HEK293T (cell line): ENCODE measurements around the gene EGLN2.
"Not testable (repeated sequence)": the region's sequence is repeated elsewhere in the genome, so short reads cannot be mapped to it uniquely, and the experiment has no call there.

Experiments
- CTCF ChIA-PET: fragments of 350-600 bp; formaldehyde crosslinking; extraction: SDS; loops from one replicate; lab custom pipeline; 2021; ENCODE audit warnings: antibody characterized with exemption, inconsistent platforms; lab: Yijun Ruan, JAX
- POLR2A ChIA-PET: fragments of 350-600 bp; formaldehyde crosslinking; extraction: SDS; loops from one replicate; lab custom pipeline; 2020; ENCODE audit warnings: antibody characterized with exemption, inconsistent platforms; lab: Yijun Ruan, JAX
- DNase-seq: peaks from one replicate; pipeline ENCODE4 v3.0.0; 2012; ENCODE audit warnings: mixed read lengths; ENCODE audit errors: extremely low spot score
- ARNT ChIP-seq: fragments of 450-650 bp; IDR thresholded peaks from 2 replicates; pipeline ENCODE4 v1.6.1; 2017; ENCODE audit warnings: mild to moderate bottlenecking
- BHLHE40 ChIP-seq: fragments of 450-650 bp; IDR thresholded peaks from 2 replicates; pipeline ENCODE4 v1.6.1; 2016; ENCODE audit warnings: mild to moderate bottlenecking, moderate library complexity, borderline replicate concordance
- CTBP1 ChIP-seq: fragments of 450-650 bp; IDR thresholded peaks from 2 replicates; pipeline ENCODE4 v1.6.1; 2016; ENCODE audit warnings: borderline replicate concordance
- ELF4 ChIP-seq: fragments of 450-650 bp; IDR thresholded peaks from 2 replicates; pipeline ENCODE4 v1.6.1; 2017; ENCODE audit warnings: antibody characterized with exemption
- FOXA1 ChIP-seq: fragments of 450-650 bp; IDR thresholded peaks from 2 replicates; pipeline ENCODE4 v1.6.1; 2016; ENCODE audit warnings: mild to moderate bottlenecking
- FOXK2 ChIP-seq: fragments of 450-650 bp; IDR thresholded peaks from 2 replicates; pipeline ENCODE4 v1.6.1; 2016; ENCODE audit warnings: mild to moderate bottlenecking
- FOXM1 ChIP-seq: fragments of 450-650 bp; IDR thresholded peaks from 2 replicates; pipeline ENCODE4 v1.6.1; 2017; ENCODE audit warnings: mild to moderate bottlenecking, borderline replicate concordance
- HDGF ChIP-seq: fragments of 450-650 bp; IDR thresholded peaks from 2 replicates; pipeline ENCODE4 v1.6.1; 2017; ENCODE audit warnings: antibody characterized with exemption, borderline replicate concordance
- L3MBTL2 ChIP-seq: fragments of 450-650 bp; conservative IDR thresholded peaks from 2 replicates; pipeline ENCODE4 v1.6.1; 2016; ENCODE audit warnings: mild to moderate bottlenecking
- LEF1 ChIP-seq: fragments of 450-650 bp; IDR thresholded peaks from 2 replicates; pipeline ENCODE4 v1.6.1; 2017; ENCODE audit warnings: mild to moderate bottlenecking, borderline replicate concordance
- NFRKB ChIP-seq: fragments of 450-650 bp; IDR thresholded peaks from 2 replicates; pipeline ENCODE4 v1.6.1; 2016; ENCODE audit warnings: mild to moderate bottlenecking, moderate library complexity
- SP1 ChIP-seq: fragments of 450-650 bp; IDR thresholded peaks from 2 replicates; pipeline ENCODE4 v1.6.1; 2017
- SUZ12 ChIP-seq: fragments of 450-650 bp; IDR thresholded peaks from 2 replicates; pipeline ENCODE4 v1.6.1; 2016; ENCODE audit warnings: mild to moderate bottlenecking
- TARDBP ChIP-seq: fragments of 450-650 bp; IDR thresholded peaks from 2 replicates; pipeline ENCODE4 v1.6.1; 2016
- ZNF384 ChIP-seq: fragments of 450-650 bp; IDR thresholded peaks from 2 replicates; pipeline ENCODE4 v1.6.1; 2016
- TF ChIP-seq, protein P1 (sequence below): fragments of 450-650 bp; IDR thresholded peaks from 2 replicates; pipeline ENCODE4 v1.6.1; 2016

The EGLN2 gene

GRCh38 chr19:40771101-40771862, 27.7 kb upstream of the EGLN2 start:
- TF ChIP-seq, protein P1, sequence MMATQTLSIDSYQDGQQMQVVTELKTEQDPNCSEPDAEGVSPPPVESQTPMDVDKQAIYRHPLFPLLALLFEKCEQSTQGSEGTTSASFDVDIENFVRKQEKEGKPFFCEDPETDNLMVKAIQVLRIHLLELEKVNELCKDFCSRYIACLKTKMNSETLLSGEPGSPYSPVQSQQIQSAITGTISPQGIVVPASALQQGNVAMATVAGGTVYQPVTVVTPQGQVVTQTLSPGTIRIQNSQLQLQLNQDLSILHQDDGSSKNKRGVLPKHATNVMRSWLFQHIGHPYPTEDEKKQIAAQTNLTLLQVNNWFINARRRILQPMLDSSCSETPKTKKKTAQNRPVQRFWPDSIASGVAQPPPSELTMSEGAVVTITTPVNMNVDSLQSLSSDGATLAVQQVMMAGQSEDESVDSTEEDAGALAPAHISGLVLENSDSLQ: peak; percentile 78
- CTCF ChIA-PET, DNase-seq: not testable (repeated sequence)
- POLR2A ChIA-PET: interaction anchor here (0.8 kb wide), 2 partner anchors 15 to 21 kb away, joined by 4 to 5 read pairs; partner anchors contain the start of gene ACTMAP

DNA sequence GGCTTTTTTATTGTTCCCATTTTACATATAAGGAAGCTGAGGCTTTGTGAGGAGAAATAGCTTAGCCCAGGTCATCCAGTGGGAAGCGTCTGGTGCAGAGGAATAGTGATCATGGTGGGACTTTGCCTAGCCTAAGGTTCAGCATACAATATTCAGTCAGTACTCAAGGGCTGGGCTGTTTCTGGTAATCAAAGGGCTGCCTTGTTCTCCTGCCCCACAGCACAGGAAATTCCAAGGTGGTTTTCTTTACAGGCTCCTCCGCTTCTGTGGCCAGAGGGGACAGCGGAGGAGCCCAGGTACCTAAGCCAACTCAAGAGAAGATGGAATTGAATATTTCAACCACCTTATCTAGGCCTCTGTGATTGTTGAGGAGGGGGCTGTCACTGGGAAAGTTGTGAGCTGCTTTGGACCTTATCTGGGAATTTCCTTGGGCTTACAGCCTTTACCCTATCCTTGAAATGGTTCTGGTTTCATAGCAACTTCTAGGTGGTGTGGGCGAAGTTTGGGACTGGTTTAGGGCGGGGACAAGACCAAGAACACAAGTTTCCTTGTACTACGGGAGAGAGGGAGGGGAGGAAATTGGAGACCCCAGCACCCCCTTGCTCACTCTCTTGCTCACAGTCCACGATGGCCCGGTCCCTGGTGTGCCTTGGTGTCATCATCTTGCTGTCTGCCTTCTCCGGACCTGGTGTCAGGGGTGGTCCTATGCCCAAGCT, 23.9 kb upstream of the EGLN2 start, which contains the start of gene MIA:
Gene MIA, plus strand, starts transcription at position 606 of the 716 bp plus-strand sequence. Its CDS starts 22 bp downstream, at position 628.
- CTCF ChIA-PET: no interaction called here
- POLR2A ChIA-PET: no interaction called here
- TF ChIP-seq NFRKB (no peak), CTBP1 (no peak), ARNT (no peak), ELF4 (no peak), SUZ12 (no peak), HDGF (no peak), TARDBP (no peak), SP1 (no peak)
- no peak for DNase-seq

- CTCF ChIA-PET: no interaction called here
- no peak for DNase-seq
- TF ChIP-seq ARNT: no peak
- no peak for TF ChIP-seq TARDBP
- TF ChIP-seq SUZ12: no peak
- TF ChIP-seq, protein P1: no peak
- no peak for TF ChIP-seq ZNF384
- TF ChIP-seq FOXA1: no peak
- no peak for TF ChIP-seq ELF4
- no peak for TF ChIP-seq L3MBTL2
- TF ChIP-seq LEF1: no peak
- TF ChIP-seq SP1: no peak
- TF ChIP-seq FOXK2: no peak
- TF ChIP-seq BHLHE40: no peak
- no peak for TF ChIP-seq NFRKB
- no peak for TF ChIP-seq FOXM1
- TF ChIP-seq HDGF: no peak
- no peak for TF ChIP-seq CTBP1
- POLR2A ChIA-PET: interaction anchor here (2.9 to 3.6 kb wide), 2 partner anchors 25 to 112 kb away, joined by 8 to 55 read pairs; partner anchors contain the start of genes ACTMAP and SNRPA
These were observed 23.4 kb upstream of the EGLN2 start for GRCh38 chr19:40775632-40776022.

DNA sequence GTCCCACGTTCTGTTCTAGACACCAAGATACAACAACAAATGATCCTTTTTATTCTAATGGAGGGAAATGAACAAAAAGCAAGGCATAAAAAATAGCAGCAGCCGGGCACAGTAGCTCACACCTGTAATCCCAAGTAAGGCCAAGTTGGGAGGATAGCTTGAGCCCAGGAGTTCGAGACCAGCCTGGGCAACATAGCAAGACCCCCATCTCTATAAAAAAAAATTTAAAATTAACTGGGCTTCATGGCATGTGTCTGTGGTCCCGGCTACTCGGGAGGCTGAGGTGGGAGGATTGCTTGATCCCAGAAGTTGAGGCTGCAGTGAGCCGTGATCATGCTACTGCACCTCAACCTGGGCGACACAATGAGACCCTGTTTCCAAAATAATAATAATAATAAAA, 22.6 kb upstream of the EGLN2 start:
- no peak for DNase-seq
- TF ChIP-seq FOXA1 (no peak), FOXM1 (no peak), NFRKB (no peak), LEF1 (no peak), ZNF384 (no peak), HDGF (no peak), L3MBTL2 (no peak), TARDBP (no peak)
- TF ChIP-seq, protein P1: no peak
- ChIA-PET CTCF (interaction anchor here (0.7 kb wide), 1 partner anchor 173 kb away, joined by 3 read pairs; no protein-coding TSS in a partner anchor), POLR2A (interaction anchor here (2.9 to 3.6 kb wide), 2 partner anchors 25 to 113 kb away, joined by 8 to 55 read pairs; partner anchors contain the start of genes ACTMAP and SNRPA)

- CTCF ChIA-PET: interaction anchor here (0.7 to 1.7 kb wide), 3 partner anchors 21 to 174 kb away, joined by 3 to 17 read pairs (median 3); partner anchors contain the start of gene EGLN2
- peak; percentile 84 for DNase-seq
- POLR2A ChIA-PET: interaction anchor here (1.0 to 3.6 kb wide), 7 partner anchors 9 to 114 kb away, joined by 3 to 55 read pairs (median 8); partner anchors contain the start of genes ACTMAP, EGLN2 and SNRPA
- TF ChIP-seq L3MBTL2 (no peak), SP1 (no peak), FOXA1 (no peak), SUZ12 (no peak), FOXM1 (no peak), ELF4 (no peak), ARNT (no peak), HDGF (no peak), BHLHE40 (no peak), TARDBP (no peak), CTBP1 (no peak), NFRKB (no peak), LEF1 (no peak)
- TF ChIP-seq, protein P1: no peak
These were observed 21.9 kb upstream of the EGLN2 start for GRCh38 chr19:40776932-40777644.
